Measurements from ENCODE around the gene NTSR2.

DNA sequence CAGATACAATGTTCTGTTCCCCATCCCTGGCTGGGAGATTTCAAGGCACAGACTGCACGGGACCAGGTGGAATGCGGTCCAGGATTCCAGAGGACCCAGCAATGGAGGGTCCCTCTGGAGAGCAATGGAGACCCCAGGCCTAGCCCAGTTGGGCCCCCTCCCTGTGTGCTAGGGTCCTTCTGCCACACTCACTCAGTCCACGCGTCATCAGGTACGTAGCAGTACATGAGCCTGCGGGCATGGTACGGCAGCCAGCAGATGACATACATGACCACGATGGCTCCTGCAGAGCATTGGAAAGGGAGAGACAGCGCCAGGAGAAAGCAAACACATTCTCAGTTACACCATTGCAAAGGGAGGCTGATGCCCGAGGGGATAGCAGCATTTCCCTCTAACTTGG lies 10.1 kb downstream of the NTSR2 start:
- TF ChIP-seq, protein P1, sequence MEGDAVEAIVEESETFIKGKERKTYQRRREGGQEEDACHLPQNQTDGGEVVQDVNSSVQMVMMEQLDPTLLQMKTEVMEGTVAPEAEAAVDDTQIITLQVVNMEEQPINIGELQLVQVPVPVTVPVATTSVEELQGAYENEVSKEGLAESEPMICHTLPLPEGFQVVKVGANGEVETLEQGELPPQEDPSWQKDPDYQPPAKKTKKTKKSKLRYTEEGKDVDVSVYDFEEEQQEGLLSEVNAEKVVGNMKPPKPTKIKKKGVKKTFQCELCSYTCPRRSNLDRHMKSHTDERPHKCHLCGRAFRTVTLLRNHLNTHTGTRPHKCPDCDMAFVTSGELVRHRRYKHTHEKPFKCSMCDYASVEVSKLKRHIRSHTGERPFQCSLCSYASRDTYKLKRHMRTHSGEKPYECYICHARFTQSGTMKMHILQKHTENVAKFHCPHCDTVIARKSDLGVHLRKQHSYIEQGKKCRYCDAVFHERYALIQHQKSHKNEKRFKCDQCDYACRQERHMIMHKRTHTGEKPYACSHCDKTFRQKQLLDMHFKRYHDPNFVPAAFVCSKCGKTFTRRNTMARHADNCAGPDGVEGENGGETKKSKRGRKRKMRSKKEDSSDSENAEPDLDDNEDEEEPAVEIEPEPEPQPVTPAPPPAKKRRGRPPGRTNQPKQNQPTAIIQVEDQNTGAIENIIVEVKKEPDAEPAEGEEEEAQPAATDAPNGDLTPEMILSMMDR (conservative IDR thresholded peaks at IDR 0.05; ENCODE audit: low read depth, low read length) = no peak
- TF ChIP-seq EZH2 (IDR thresholded peaks at IDR 0.05; ENCODE audit: low read length, unreplicated experiment) (no peak), EZH2phosphoT487 (IDR thresholded peaks at IDR 0.05; ENCODE audit: borderline replicate concordance, low read length) (no peak)

Measured in PC-3 (cell line).